ENCODE results near the gene ADCK1. TPM values are rescaled to one million over a fixed set of nuclear protein-coding genes. Genes with fewer than 3 reads are reported as not detected.

Gene ADCK1
- polyA plus RNA-seq, 3 donors from 2014 or later, result 3.8 to 14.7 (median 8.7) TPM

DNA sequence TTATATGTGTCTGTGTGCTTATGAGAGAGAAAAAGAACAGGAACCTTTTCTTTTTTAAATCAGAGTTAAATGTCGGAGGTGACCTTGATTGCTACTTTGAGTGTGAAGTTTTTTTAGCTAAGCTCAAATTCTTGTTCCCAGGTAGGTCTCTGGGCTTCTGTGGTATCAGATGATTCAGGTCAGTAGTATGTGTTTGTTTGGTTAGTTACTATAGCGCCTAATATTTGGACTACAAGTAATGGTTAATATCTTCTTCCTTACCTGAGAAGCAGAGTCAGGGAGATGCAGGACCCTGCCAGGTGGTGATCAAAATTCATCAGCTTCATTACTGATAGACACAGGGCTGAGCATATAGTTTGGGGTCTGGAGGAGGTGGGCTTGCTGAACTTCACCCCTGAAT, 30.8 kb downstream of the ADCK1 start:
- H3K36me3 Mint-ChIP-seq, result peaks cover 17 to 28% (median 18%) of the 10 kb centered on the region in 3 donors
- H3K27ac Mint-ChIP-seq, result no peak overlapping the region
- no peak for DNase-seq
- H3K27me3 Mint-ChIP-seq (ENCODE audit: low read depth in 3 of 3), result no peaks in the 10 kb centered on the region
- H3K4me3 Mint-ChIP-seq, result no peak overlapping the region
- no peaks in the 10 kb centered on the region for H3K4me1 Mint-ChIP-seq
- no peaks in the 10 kb centered on the region for H3K9me3 Mint-ChIP-seq

DNA sequence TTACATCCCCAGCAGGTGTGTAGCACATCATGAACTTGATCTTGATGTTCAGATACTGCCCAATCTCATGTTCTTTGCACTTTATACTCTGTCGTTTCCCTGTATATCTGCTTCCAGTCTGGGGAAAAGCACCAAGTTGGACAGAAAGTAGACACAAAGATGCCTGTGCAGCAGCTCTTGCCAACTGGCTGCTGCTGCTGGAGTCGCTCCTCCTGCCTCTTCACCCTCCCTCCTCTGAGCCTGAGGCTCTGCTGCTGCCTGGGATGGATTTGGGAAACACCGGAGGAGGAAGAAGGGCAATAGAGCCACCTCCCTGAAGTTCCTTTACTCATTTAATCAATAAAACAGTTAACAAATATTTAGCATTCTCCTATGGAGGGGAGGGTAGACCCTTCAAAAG, 32.4 kb downstream of the ADCK1 start:
- Mint-ChIP-seq H3K9me3 (no peaks in the 10 kb centered on the region), H3K4me3 (no peak overlapping the region), H3K27me3 (ENCODE audit: low read depth in 3 of 3) (no peaks in the 10 kb centered on the region), H3K4me1 (no peaks in the 10 kb centered on the region), H3K27ac (no peak overlapping the region), H3K36me3 (peaks cover 17 to 25% (median 24%) of the 10 kb centered on the region in 3 donors)
- no peak for DNase-seq

GRCh38 chr14:77837926-77838325, 38.0 kb downstream of the ADCK1 start:
- no peaks in the 10 kb centered on the region for H3K9me3 Mint-ChIP-seq
- no peaks in the 10 kb centered on the region for H3K4me1 Mint-ChIP-seq
- DNase-seq, result no peak
- H3K36me3 Mint-ChIP-seq, result peaks cover 4 to 25% (median 12%) of the 10 kb centered on the region in 3 donors
- no peak overlapping the region for H3K4me3 Mint-ChIP-seq
- no peaks in the 10 kb centered on the region for H3K27me3 Mint-ChIP-seq (ENCODE audit: low read depth in 3 of 3)
- no peak overlapping the region for H3K27ac Mint-ChIP-seq

DNA sequence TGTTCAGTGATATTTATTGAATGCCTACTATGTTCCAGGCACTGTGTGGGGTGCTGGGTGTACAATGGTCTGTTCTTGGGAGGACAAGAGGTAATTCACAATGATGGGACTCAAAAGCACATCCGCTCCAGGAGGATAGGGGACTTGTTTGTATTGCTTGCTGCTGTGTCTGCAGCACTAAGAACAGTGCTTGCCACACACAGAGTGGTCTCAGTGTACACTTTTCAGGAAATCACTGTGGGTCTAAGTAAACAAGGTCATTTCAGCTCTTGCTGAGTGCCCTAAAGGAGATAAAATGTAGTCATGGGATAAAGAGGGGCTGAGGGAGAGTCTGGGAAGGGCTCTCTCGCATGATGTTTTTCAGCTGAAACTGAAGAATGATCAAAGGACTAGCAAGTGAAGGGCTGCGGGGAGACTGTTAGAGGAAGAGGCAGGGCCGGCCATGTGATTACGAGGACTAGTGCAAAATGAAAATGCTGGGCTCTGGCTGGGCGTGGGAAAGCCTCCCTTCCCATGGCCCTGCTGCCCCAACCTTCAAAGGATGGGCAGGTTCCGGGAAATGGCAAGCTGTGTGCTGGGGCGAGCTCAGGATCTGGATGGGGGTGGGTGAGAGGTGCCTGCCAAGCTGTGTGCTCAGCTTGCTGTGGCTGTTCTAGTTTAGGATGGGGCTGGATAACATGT, 39.1 kb downstream of the ADCK1 start:
- Mint-ChIP-seq H3K36me3 (peaks cover 0 to 25% (median 7%) of the 10 kb centered on the region in 3 donors), H3K4me1 (no peaks in the 10 kb centered on the region), H3K27ac (no peak overlapping the region), H3K4me3 (no peak overlapping the region), H3K27me3 (ENCODE audit: low read depth in 3 of 3) (no peaks in the 10 kb centered on the region), H3K9me3 (no peaks in the 10 kb centered on the region)
- no peak for DNase-seq

- Mint-ChIP-seq H3K27me3 (ENCODE audit: low read depth in 3 of 3) (no peaks in the 10 kb centered on the region), H3K4me3 (no peak overlapping the region), H3K27ac (no peak overlapping the region), H3K4me1 (no peaks in the 10 kb centered on the region), H3K9me3 (no peaks in the 10 kb centered on the region), H3K36me3 (peaks cover 0 to 9% (median 3%) of the 10 kb centered on the region in 3 donors)
- no peak for DNase-seq
These were observed 43.3 kb downstream of the ADCK1 start for GRCh38 chr14:77843195-77843594.

GRCh38 chr14:77843651-77844050, 43.7 kb downstream of the ADCK1 start:
- Mint-ChIP-seq H3K27me3 (ENCODE audit: low read depth in 3 of 3) (no peaks in the 10 kb centered on the region), H3K4me3 (no peak overlapping the region), H3K9me3 (no peaks in the 10 kb centered on the region), H3K36me3 (peaks cover 0 to 8% (median 3%) of the 10 kb centered on the region in 3 donors), H3K4me1 (no peaks in the 10 kb centered on the region), H3K27ac (no peak overlapping the region)
- no peak for DNase-seq

- Mint-ChIP-seq H3K36me3 (peaks cover 0 to 4% (median 0%) of the 10 kb centered on the region in 3 donors), H3K9me3 (no peaks in the 10 kb centered on the region), H3K4me1 (no peaks in the 10 kb centered on the region), H3K27ac (no peak overlapping the region), H3K4me3 (no peak overlapping the region), H3K27me3 (ENCODE audit: low read depth in 3 of 3) (no peaks in the 10 kb centered on the region)
- no peak for DNase-seq
These were observed 44.9 kb downstream of the ADCK1 start for GRCh38 chr14:77844802-77845201.

DNA sequence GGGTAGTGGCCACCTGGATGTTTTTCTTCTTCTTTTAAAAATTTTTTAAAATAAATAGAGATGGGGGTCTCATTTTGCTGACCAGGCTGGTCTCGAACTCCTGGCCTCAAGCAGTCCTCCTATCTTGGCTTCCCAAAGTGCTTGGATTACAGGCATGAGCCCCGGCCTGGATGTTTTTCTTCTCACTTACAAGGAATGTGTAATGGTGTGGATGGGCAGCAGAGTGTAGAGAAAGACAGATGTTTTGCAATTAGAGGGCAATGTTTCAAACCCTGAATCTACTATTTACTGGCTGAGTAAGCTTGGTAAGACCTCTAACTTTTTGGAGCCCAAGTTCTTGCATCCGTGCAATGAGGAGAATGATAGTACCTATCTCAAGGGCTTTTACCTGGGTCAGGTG, 48.1 kb downstream of the ADCK1 start:
- no peaks in the 10 kb centered on the region for H3K4me1 Mint-ChIP-seq
- H3K9me3 Mint-ChIP-seq, result peaks cover 0 to 2% (median 0%) of the 10 kb centered on the region in 6 donors
- peaks cover 0 to 8% (median 0%) of the 10 kb centered on the region in 3 donors for H3K36me3 Mint-ChIP-seq
- H3K4me3 Mint-ChIP-seq, result no peak overlapping the region
- no peak overlapping the region for H3K27ac Mint-ChIP-seq
- no peak for DNase-seq
- H3K27me3 Mint-ChIP-seq (ENCODE audit: low read depth in 3 of 3), result peaks cover 0 to under 1% (median 0%) of the 10 kb centered on the region in 3 donors

DNA sequence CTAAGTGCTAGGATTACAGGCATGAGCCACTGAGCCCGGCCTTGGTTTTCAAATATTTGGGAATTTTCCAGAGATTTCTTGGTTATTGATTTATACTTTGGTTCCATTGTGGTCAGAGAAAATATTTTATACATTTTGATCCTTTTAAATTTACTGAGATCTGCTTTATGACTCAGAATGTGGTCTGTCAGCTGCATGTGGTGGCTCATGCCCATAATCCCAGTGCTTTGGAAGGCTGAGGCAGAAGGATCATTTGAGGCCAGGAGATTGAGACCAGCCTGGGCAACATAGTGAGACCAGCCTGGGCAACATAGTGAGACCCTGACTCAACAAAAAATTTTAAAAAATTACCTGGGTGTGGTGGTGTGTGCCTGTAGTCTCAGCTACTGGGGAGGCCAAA, 49.8 kb downstream of the ADCK1 start:
- H3K4me3 Mint-ChIP-seq, result no peak overlapping the region
- H3K9me3 Mint-ChIP-seq, result peaks cover 0 to 6% (median 0%) of the 10 kb centered on the region in 6 donors
- H3K27me3 Mint-ChIP-seq (ENCODE audit: low read depth in 3 of 3), result peaks cover 0 to 2% (median 1%) of the 10 kb centered on the region in 3 donors
- H3K4me1 Mint-ChIP-seq, result no peaks in the 10 kb centered on the region
- no peak overlapping the region for H3K27ac Mint-ChIP-seq
- H3K36me3 Mint-ChIP-seq, result peaks cover 4 to 8% (median 7%) of the 10 kb centered on the region in 3 donors
- DNase-seq, result no peak

GRCh38 chr14:77853919-77854318, 54.0 kb downstream of the ADCK1 start:
- H3K36me3 Mint-ChIP-seq, result peaks cover 4 to 12% (median 11%) of the 10 kb centered on the region in 3 donors
- H3K9me3 Mint-ChIP-seq, result peaks cover 0 to 6% (median 0%) of the 10 kb centered on the region in 6 donors

DNA sequence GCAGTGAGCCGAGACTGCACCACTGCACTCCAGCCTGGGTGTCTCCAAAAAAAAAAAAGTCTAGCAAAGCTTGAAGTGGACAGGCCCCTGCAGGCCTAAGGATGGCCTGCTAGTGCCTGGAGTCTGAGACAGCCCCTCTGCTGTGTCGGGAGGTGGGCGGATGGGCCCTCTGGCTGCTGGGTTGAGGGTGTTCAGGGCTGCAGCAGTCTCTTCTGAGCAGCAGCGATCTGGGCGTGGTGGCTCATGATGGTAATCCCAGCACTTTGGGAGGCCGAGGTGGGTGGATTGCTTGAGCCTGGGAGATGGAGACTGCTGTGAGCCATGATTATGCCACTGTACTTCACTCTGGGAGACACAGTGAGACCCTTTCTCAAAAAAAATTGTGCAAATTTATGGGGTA, 57.0 kb downstream of the ADCK1 start:
- H3K27ac Mint-ChIP-seq, result no peak overlapping the region
- H3K4me1 Mint-ChIP-seq, result no peaks in the 10 kb centered on the region
- peaks cover 0 to 6% (median 0%) of the 10 kb centered on the region in 6 donors for H3K9me3 Mint-ChIP-seq
- no peak for DNase-seq
- H3K4me3 Mint-ChIP-seq, result no peak overlapping the region
- peaks cover 4 to 11% (median 8%) of the 10 kb centered on the region in 3 donors for H3K36me3 Mint-ChIP-seq
- peaks cover 0 to 2% (median 1%) of the 10 kb centered on the region in 3 donors for H3K27me3 Mint-ChIP-seq (ENCODE audit: low read depth in 3 of 3)

More at GRCh38 chr14:77853919-77854318, 54.0 kb downstream of the ADCK1 start:
- no peak overlapping the region for H3K4me3 Mint-ChIP-seq
- no peak for DNase-seq
- no peaks in the 10 kb centered on the region for H3K4me1 Mint-ChIP-seq
- H3K27ac Mint-ChIP-seq, result no peak overlapping the region
- peaks cover 0 to 2% (median 1%) of the 10 kb centered on the region in 3 donors for H3K27me3 Mint-ChIP-seq (ENCODE audit: low read depth in 3 of 3)

DNA sequence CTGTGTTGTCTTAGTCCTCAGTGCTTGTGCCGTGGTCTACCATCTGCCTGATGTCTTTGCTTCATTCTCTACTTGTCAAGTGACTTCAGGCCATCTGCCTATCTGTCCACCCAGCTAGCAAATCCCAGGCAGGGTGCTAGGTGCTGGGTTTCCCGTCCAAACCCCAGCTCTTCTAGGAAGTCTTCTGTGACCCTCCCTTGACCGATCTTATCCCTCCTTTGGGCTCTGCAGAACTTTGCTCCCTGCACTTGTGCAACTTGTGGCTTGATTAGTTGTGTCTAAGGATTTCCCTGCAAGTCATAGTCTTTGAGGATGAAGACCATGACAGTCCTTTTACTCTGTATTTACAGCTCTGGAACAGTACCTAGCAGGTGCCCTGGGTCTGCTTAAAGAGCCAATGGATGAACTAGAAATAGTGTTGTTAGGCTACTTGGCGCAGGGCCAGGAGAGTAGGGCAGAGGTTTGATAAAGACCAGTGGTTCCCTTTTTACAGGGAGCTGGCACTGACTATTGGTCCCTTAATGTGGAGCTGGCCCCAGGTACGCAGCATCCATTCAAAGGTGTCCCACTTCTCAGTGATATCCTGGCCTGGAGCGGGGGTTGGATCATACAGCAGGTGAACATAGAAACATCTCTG, 60.1 kb downstream of the ADCK1 start:
- peaks cover 5 to 17% (median 8%) of the 10 kb centered on the region in 3 donors for H3K36me3 Mint-ChIP-seq
- peaks cover 0 to 2% (median 0%) of the 10 kb centered on the region in 3 donors for H3K27me3 Mint-ChIP-seq (ENCODE audit: low read depth in 3 of 3)
- no peak for DNase-seq
- no peaks in the 10 kb centered on the region for H3K9me3 Mint-ChIP-seq
- no peak overlapping the region for H3K4me3 Mint-ChIP-seq
- H3K27ac Mint-ChIP-seq, result peak overlapping the region in 1 of 6 donors; percentile 35
- no peaks in the 10 kb centered on the region for H3K4me1 Mint-ChIP-seq

DNA sequence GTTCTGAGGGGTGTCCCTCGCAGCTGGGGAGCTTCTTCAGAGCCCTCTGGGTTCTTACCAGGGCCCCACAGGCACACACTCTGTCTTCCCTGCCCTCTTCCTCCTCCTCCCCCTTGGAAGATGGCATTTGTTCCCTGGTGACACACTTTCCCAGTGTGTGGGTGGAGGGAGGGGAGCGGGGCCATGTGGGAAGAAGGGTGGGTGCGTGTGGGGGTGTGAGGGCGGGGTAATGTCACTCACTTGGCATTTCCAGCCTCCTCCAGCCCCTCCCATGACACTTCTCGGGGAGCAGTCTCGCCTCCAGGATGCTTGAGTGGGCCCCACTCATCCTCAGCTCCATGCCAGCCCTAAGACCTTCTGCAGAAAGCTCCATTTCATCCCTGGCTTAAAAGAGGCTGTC, 61.3 kb downstream of the ADCK1 start:
- Mint-ChIP-seq H3K27ac (no peak overlapping the region), H3K36me3 (peaks cover 5 to 17% (median 8%) of the 10 kb centered on the region in 3 donors), H3K9me3 (peaks cover 0 to under 1% (median 0%) of the 10 kb centered on the region in 6 donors), H3K4me3 (no peak overlapping the region), H3K4me1 (no peaks in the 10 kb centered on the region), H3K27me3 (ENCODE audit: low read depth in 3 of 3) (peaks cover 0 to 2% (median 0%) of the 10 kb centered on the region in 3 donors)
- no peak for DNase-seq

DNA sequence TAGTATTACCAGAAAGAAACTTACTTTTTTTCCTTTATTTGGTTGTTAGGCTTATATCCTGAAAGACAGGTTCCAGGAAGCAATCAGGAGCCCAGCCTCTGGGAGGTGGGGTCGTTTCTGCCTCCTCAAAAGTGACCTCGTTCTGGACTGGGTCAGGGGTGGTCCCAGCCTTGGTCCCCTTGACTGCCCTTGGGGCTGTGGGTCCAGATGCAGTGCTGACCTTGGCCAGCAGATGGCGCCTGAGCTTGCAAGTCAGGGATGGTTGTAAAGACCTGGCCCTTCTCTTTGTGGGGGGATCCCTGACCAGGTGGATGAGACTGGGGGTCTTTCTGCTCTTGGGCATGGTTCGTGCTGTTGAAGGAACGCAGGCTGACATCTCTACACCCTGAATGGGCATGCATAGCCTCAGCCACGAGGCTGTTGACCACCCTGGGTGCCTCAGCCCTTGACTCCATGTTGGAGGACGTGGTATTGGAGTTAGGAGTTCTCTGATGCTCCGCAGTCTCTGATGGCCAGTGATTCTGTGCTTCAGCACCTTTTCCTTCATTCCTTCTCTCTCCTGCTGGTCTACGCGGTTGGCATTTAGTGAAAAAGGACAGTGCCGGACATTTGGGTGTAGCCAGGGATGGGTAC, 62.4 kb downstream of the ADCK1 start:
- peaks cover 0 to 2% (median 0%) of the 10 kb centered on the region in 3 donors for H3K27me3 Mint-ChIP-seq (ENCODE audit: low read depth in 3 of 3)
- H3K27ac Mint-ChIP-seq, result no peak overlapping the region
- no peak overlapping the region for H3K4me3 Mint-ChIP-seq
- H3K36me3 Mint-ChIP-seq, result peaks cover 5 to 17% (median 8%) of the 10 kb centered on the region in 3 donors
- DNase-seq, result peak; percentile 47 to 56 (median 53)
- peaks cover 0 to 2% (median 0%) of the 10 kb centered on the region in 6 donors for H3K9me3 Mint-ChIP-seq
- no peaks in the 10 kb centered on the region for H3K4me1 Mint-ChIP-seq
